HepG2 (cell line): Measurements from ENCODE around the gene CHCHD1. TPM values are rescaled to one million over a fixed set of nuclear protein-coding genes. Genes with fewer than 3 reads are reported as not detected.

Experiments
- ATAD3A ChIP-seq: sonication (generic); formaldehyde crosslinking; IDR thresholded peaks from 2 replicates; pipeline ENCODE4 v1.4.0; 2020; ENCODE audit warnings: missing genetic modification reagents
- ATF6 ChIP-seq: sonication (generic); formaldehyde crosslinking; conservative IDR thresholded peaks from 2 replicates; pipeline ENCODE4 v1.4.0; 2020; ENCODE audit warnings: missing genetic modification reagents
- FOXK2 ChIP-seq: fragments of 450-650 bp; IDR thresholded peaks from 2 replicates; pipeline ENCODE4 v1.6.1; 2016
- HOXA7 ChIP-seq: sonication (generic); formaldehyde crosslinking; IDR thresholded peaks from 2 replicates; pipeline ENCODE4 v1.8.1; 2022; ENCODE audit warnings: mild to moderate bottlenecking, missing genetic modification reagents, moderate library complexity
- MLXIP ChIP-seq: sonication (generic); formaldehyde crosslinking; IDR thresholded peaks from 2 replicates; pipeline ENCODE4 v1.9.0; 2021; ENCODE audit warnings: missing genetic modification reagents, borderline replicate concordance
- PAX8 ChIP-seq: sonication (generic); formaldehyde crosslinking; IDR thresholded peaks from 2 replicates; pipeline ENCODE4 v1.8.0; 2022; ENCODE audit warnings: mild to moderate bottlenecking, missing genetic modification reagents, borderline replicate concordance
- PBX3 ChIP-seq: sonication (generic); formaldehyde crosslinking; IDR thresholded peaks from 2 replicates; pipeline ENCODE4 v1.8.1; 2023; ENCODE audit warnings: missing genetic modification reagents, inconsistent platforms, borderline replicate concordance
- XBP1 ChIP-seq: sonication (generic); formaldehyde crosslinking; IDR thresholded peaks from 2 replicates; pipeline ENCODE4 v1.5.0; 2020; ENCODE audit warnings: missing genetic modification reagents
- ZGPAT ChIP-seq: IDR thresholded peaks from 2 replicates; pipeline ENCODE4 v1.6.1; 2016; ENCODE audit warnings: mild to moderate bottlenecking
- ZMYM2 ChIP-seq: sonication (generic); formaldehyde crosslinking; IDR thresholded peaks from 2 replicates; pipeline ENCODE4 v1.8.0; 2022; ENCODE audit warnings: mild to moderate bottlenecking, missing genetic modification reagents
- ZNF121 ChIP-seq: sonication (generic); formaldehyde crosslinking; IDR thresholded peaks from 2 replicates; pipeline ENCODE4 v1.5.0; 2020; ENCODE audit warnings: mild to moderate bottlenecking, missing genetic modification reagents
- ZNF18 ChIP-seq: sonication (generic); formaldehyde crosslinking; IDR thresholded peaks from 2 replicates; pipeline ENCODE4 v1.8.0; 2022; ENCODE audit warnings: mild to moderate bottlenecking, missing genetic modification reagents; ENCODE audit not compliant: insufficient replicate concordance
- ZNF337 ChIP-seq: sonication (generic); formaldehyde crosslinking; IDR thresholded peaks from 2 replicates; pipeline ENCODE4 v1.5.1; 2020; ENCODE audit warnings: missing genetic modification reagents, low read depth, mild to moderate bottlenecking, borderline replicate concordance
- ZNF33B ChIP-seq: sonication (generic); formaldehyde crosslinking; IDR thresholded peaks from 2 replicates; pipeline ENCODE4 v1.5.1; 2020; ENCODE audit warnings: mild to moderate bottlenecking, missing genetic modification reagents
- ZNF629 ChIP-seq: sonication (generic); formaldehyde crosslinking; conservative IDR thresholded peaks from 2 replicates; pipeline ENCODE4 v1.5.0; 2020; ENCODE audit warnings: missing genetic modification reagents
- ZNF710 ChIP-seq: sonication (generic); formaldehyde crosslinking; IDR thresholded peaks from 2 replicates; pipeline ENCODE4 v1.5.0; 2020; ENCODE audit warnings: mild to moderate bottlenecking, missing genetic modification reagents, borderline replicate concordance
- ZNF816 ChIP-seq: sonication (generic); formaldehyde crosslinking; IDR thresholded peaks from 2 replicates; pipeline ENCODE4 v1.8.0; 2022; ENCODE audit warnings: missing genetic modification reagents, mild to moderate bottlenecking, borderline replicate concordance
- polyA plus RNA-seq, 8 experiments: library from polyadenylated mRNA; depleted of rRNA in 3 of 8; stranded (reverse) in 7 of 8; unstranded in 1 of 8; fragments of >200 nt; fragmentation: Illumina TruSeq in 4 of 8; extraction: Trizol in 4 of 8; gene quantifications; 2 replicates each; pipeline versions ENCODE4 v1.2.1 to v1.2.3, GENCODE V29; 2011 to 2016; ENCODE audit warnings: low read depth in 4 of 8, missing spikeins in 1 of 8, mixed read lengths in 1 of 8; ENCODE audit not compliant: insufficient read depth in 1 of 8
- total RNA-seq, 5 experiments: library from RNA; depleted of rRNA; stranded (reverse); fragments of >200 nt; fragmentation: Illumina TruSeq; extraction: Trizol; gene quantifications; 2 replicates each; pipeline ENCODE4 v1.2.3, GENCODE V29; 2016; ENCODE audit warnings: low read depth in 1 of 5

CHCHD1 gene
- total and polyA plus RNA-seq, 2 of the 13 experiments (the other 11 are each of a cell fraction or from before 2014, with no cell fraction given) = 36.9 to 71.2 TPM

GRCh38 chr10:73781879-73782748, at the start of gene CHCHD1 (continued):
- TF ChIP-seq ZNF121 = no peak
- peak; percentile 59 for TF ChIP-seq ZNF18 (CRISPR knock-in tag)
- TF ChIP-seq ZMYM2 (CRISPR knock-in tag) = no peak
- TF ChIP-seq PBX3 (CRISPR knock-in tag) = no peak
- TF ChIP-seq ZNF710 (CRISPR knock-in tag) = no peak
- TF ChIP-seq ZNF33B (CRISPR knock-in tag) = peak; percentile 58; the same call in 1 of the 2 replicates
- no peak for TF ChIP-seq FOXK2
- peak; percentile 86; the same call in 1 of the 2 replicates for TF ChIP-seq ZGPAT (CRISPR knock-in tag)
- no peak for TF ChIP-seq MLXIP (CRISPR knock-in tag)
- TF ChIP-seq ZNF816 (CRISPR knock-in tag) = no peak
- TF ChIP-seq PAX8 (CRISPR knock-in tag) = no peak
- no peak for TF ChIP-seq XBP1 (CRISPR knock-in tag)
- no peak for TF ChIP-seq ATAD3A (CRISPR knock-in tag)
- no peak for TF ChIP-seq ZNF337
- no peak for TF ChIP-seq HOXA7
- TF ChIP-seq ZNF629 (CRISPR knock-in tag) = no peak; the same call in 1 of the 2 replicates
- no peak for TF ChIP-seq ATF6 (CRISPR knock-in tag)
